Endothelial cell of umbilical vein (primary cell): ENCODE results near the gene JAZF1. TPM values are rescaled to one million over a fixed set of nuclear protein-coding genes. Genes with fewer than 3 reads are reported as not detected.
A peak's percentile ranks its signal among the peaks of the same experiment; 100 is the strongest.

Source experiments
- BruUV-seq: library from RNA; stranded (reverse); fragments of 400-500 nt; replicated peaks from 2 replicates; lab custom pipeline; 2021; lab: Mats Ljungman, UMichigan
- CTCF ChIA-PET: fragments of 300-600, 350-600 bp; sonication (Branson Sonifier 250); formaldehyde crosslinking; loops from one replicate; lab custom pipeline; 2021; ENCODE audit warnings: antibody characterized with exemption, inconsistent platforms; lab: Charles Lee
- POLR2A ChIA-PET: fragments of 300-600, 350-600 bp; sonication (Branson Sonifier 250); formaldehyde crosslinking; loops from one replicate; lab custom pipeline; 2021; ENCODE audit warnings: antibody characterized with exemption, inconsistent platforms; lab: Charles Lee
- DNase-seq: peaks from one replicate; pipeline ENCODE4 v3.0.0-alpha.2; 2011; ENCODE audit warnings: low read depth, low spot score
- FAIRE-seq: peaks from 2 replicates; lab custom pipeline; 2011; peaks lifted over from hg19 to GRCh38; lab: Jason Lieb, UNC
- H2AFZ ChIP-seq: 2 replicates; pipeline ENCODE4 v1.6.0; 2012; ENCODE audit warnings: low read depth, low read length, control low read depth, inconsistent platforms
- H3K27ac ChIP-seq: 2 replicates; pipeline ENCODE4 v1.5.1; 2011; ENCODE audit warnings: low read depth, mild to moderate bottlenecking, control low read depth, low read length, moderate library complexity; ENCODE audit not compliant: insufficient read depth
- H3K27me3 ChIP-seq, 2 experiments: 2 replicates each; pipeline versions ENCODE4 v1.6.0 to v1.6.1; 2011; ENCODE audit warnings: low read length in 2 of 2, mixed read lengths in 1 of 2; ENCODE audit not compliant: control insufficient read depth in 2 of 2, insufficient read depth in 2 of 2
- H3K36me3 ChIP-seq, 2 experiments: 2 replicates in 1 of 2; 3 replicates in 1 of 2; pipeline ENCODE4 v1.5.1; 2011; ENCODE audit warnings: low read length in 2 of 2, mild to moderate bottlenecking in 1 of 2, moderate library complexity in 1 of 2; ENCODE audit not compliant: control insufficient read depth in 2 of 2, insufficient read depth in 2 of 2; ENCODE audit errors: extremely low read depth in 1 of 2
- H3K4me1 ChIP-seq: 3 replicates; pipeline ENCODE4 v1.5.1; 2011; ENCODE audit warnings: mild to moderate bottlenecking, low read length; ENCODE audit not compliant: control insufficient read depth, insufficient read depth; ENCODE audit errors: extremely low read depth
- H3K4me2 ChIP-seq: 2 replicates; pipeline ENCODE4 v1.6.1; 2011; ENCODE audit warnings: low read length, control low read depth, mixed read lengths; ENCODE audit not compliant: insufficient read depth
- H3K4me3 ChIP-seq, 3 experiments: fragments of 200-600 bp in 1 of 3; sonication (generic), shearing (Covaris generic) in 1 of 3; replicated peaks in 1 of 3; 2 replicates each; pipeline ENCODE4 v1.5.1; 2011 to 2016; ENCODE audit warnings: control low read depth in 3 of 3, low read length in 3 of 3, mild to moderate bottlenecking in 2 of 3, inconsistent platforms in 1 of 3, low read depth in 1 of 3, moderate library complexity in 1 of 3; ENCODE audit not compliant: insufficient read depth in 1 of 3
- H3K79me2 ChIP-seq: 2 replicates; pipeline ENCODE4 v1.6.0; 2012; ENCODE audit warnings: low read length, inconsistent platforms; ENCODE audit not compliant: control insufficient read depth, insufficient read depth
- H3K9ac ChIP-seq: replicated peaks from 2 replicates; pipeline ENCODE3; 2011; ENCODE audit warnings: low read length, control low read depth; ENCODE audit not compliant: insufficient read depth; ENCODE audit errors: extremely low read depth
- H3K9me1 ChIP-seq: replicated peaks from 3 replicates; pipeline ENCODE4 v1.6.0; 2011; ENCODE audit warnings: mild to moderate bottlenecking, low read length; ENCODE audit not compliant: control insufficient read depth, insufficient read depth; ENCODE audit errors: extremely low read depth
- H3K9me3 ChIP-seq: replicated peaks from 2 replicates; pipeline ENCODE4 v1.5.1; 2012; ENCODE audit warnings: low read length, inconsistent platforms; ENCODE audit not compliant: control insufficient read depth, insufficient read depth
- H4K20me1 ChIP-seq: replicated peaks from 2 replicates; pipeline ENCODE3; 2011; ENCODE audit warnings: mild to moderate bottlenecking, low read length; ENCODE audit not compliant: control insufficient read depth, insufficient read depth; ENCODE audit errors: extremely low read depth
- FOS ChIP-seq: IDR thresholded peaks from 2 replicates; pipeline ENCODE4 v1.6.1; 2011; ENCODE audit warnings: mild to moderate bottlenecking, low read length, moderate library complexity, borderline replicate concordance; ENCODE audit not compliant: insufficient read depth
- JUN ChIP-seq: IDR thresholded peaks from 2 replicates; pipeline ENCODE4 v1.6.1; 2011; ENCODE audit warnings: borderline replicate concordance, low read depth; ENCODE audit not compliant: insufficient read length, insufficient read depth
- POLR2A ChIP-seq: IDR thresholded peaks from 2 replicates; pipeline ENCODE4 v1.6.1; 2012; ENCODE audit warnings: low read depth, mild to moderate bottlenecking, control low read depth, low read length
- POLR2AphosphoS5 ChIP-seq: IDR thresholded peaks from 2 replicates; pipeline ENCODE4 v1.6.1; 2012; ENCODE audit warnings: low read depth, mild to moderate bottlenecking, control low read depth, low read length, moderate library complexity; ENCODE audit not compliant: insufficient read depth
- dilution Hi-C: fragments of 300-500 bp; cut with MboI; formaldehyde crosslinking; loops from one replicate; pipeline ENCODE4 v1.15.0; 2019; ENCODE audit warnings: low sequenced_read_pairs; ENCODE audit not compliant: extremely low pct_ligation_motif_present
- intact Hi-C: fragments of 100-400 bp; cut with micrococcal nuclease; formaldehyde crosslinking; loops from one replicate; pipeline ENCODE4 v1.10.0; 2022
- polyA plus RNA-seq, 4 experiments: library from polyadenylated mRNA; depleted of rRNA in 3 of 4; stranded (reverse) in 3 of 4; unstranded in 1 of 4; fragments of >200 nt; gene quantifications; 2 replicates each; pipeline versions ENCODE4 v1.2.1 to v1.2.3, GENCODE V29; 2011 to 2012; ENCODE audit warnings: missing spikeins in 1 of 4
- total RNA-seq: library from RNA; stranded (reverse); gene quantifications from 2 replicates; pipeline ENCODE4 v1.2.3, GENCODE V29; 2021

The JAZF1 gene
- total and polyA plus RNA-seq, 2 donors (not counting 3 experiments of a cell fraction or from before 2014, with no cell fraction given): 2.5 to 16.9 TPM

- Histone ChIP-seq H3K79me2 (no peaks in the 10 kb centered on the region), H3K9me1 (no peaks in the 10 kb centered on the region), H3K9ac (no peak overlapping the region), H3K9me3 (no peaks in the 10 kb centered on the region), H3K36me3 (no peaks in the 10 kb centered on the region), H3K27ac (no peak overlapping the region), H3K4me1 (no peaks in the 10 kb centered on the region), H3K4me2 (no peak overlapping the region), H2AFZ (no peak overlapping the region), H3K27me3 (no peaks in the 10 kb centered on the region), H4K20me1 (no peaks in the 10 kb centered on the region), H3K4me3 (no peak overlapping the region)
- intact Hi-C loops: no loop called here
- TF ChIP-seq FOS (peak; percentile 30), JUN (no peak)
- ChIA-PET CTCF (interaction anchor here (0.6 to 1.3 kb wide), 3 partner anchors 9 to 117 kb away, joined by 3 read pairs; no protein-coding TSS in a partner anchor), POLR2A (no interaction called here)
- no TSS peak for BruUV-seq
- dilution Hi-C loops: no loop called here
- no peak for DNase-seq
- no peak for FAIRE-seq
Observed at GRCh38 chr7:27961255-27961654, 219.3 kb downstream of the JAZF1 start.

GRCh38 chr7:27960415-27960814 is 220.2 kb downstream of the JAZF1 start:
- H3K4me3 ChIP-seq: no peak overlapping the region
- POLR2A ChIA-PET: no interaction called here
- FAIRE-seq (no peak), DNase-seq (no peak)
- no peak overlapping the region for H3K9ac ChIP-seq
- H3K79me2 ChIP-seq: no peaks in the 10 kb centered on the region
- H3K9me3 ChIP-seq: no peaks in the 10 kb centered on the region
- dilution Hi-C loops: no loop called here
- CTCF ChIA-PET: interaction anchor here (1.3 kb wide), 2 partner anchors 31 to 117 kb away, joined by 3 read pairs; no protein-coding TSS in a partner anchor
- H3K4me1 ChIP-seq: no peaks in the 10 kb centered on the region
- intact Hi-C loops: no loop called here
- no peaks in the 10 kb centered on the region for H3K36me3 ChIP-seq
- no peaks in the 10 kb centered on the region for H4K20me1 ChIP-seq
- H3K27ac ChIP-seq: no peak overlapping the region
- BruUV-seq: no TSS peak
- TF ChIP-seq POLR2A (no peak), POLR2AphosphoS5 (no peak), JUN (no peak)
- no peaks in the 10 kb centered on the region for H3K27me3 ChIP-seq
- H3K9me1 ChIP-seq: no peaks in the 10 kb centered on the region
- H2AFZ ChIP-seq: no peak overlapping the region
- H3K4me2 ChIP-seq: no peak overlapping the region
